Colon (tissue), 2 donors: ENCODE results near the gene LHPP.
"Not testable (repeated sequence)": the region's sequence is repeated elsewhere in the genome, so short reads cannot be mapped to it uniquely, and the experiment has no call there.

Source experiments
- FAIRE-seq: peaks from 2 replicates; lab custom pipeline; 2012; peaks lifted over from hg19 to GRCh38; lab: Jason Lieb, UNC
- donor health status: control.
- donor health status: control.

Gene LHPP

DNA sequence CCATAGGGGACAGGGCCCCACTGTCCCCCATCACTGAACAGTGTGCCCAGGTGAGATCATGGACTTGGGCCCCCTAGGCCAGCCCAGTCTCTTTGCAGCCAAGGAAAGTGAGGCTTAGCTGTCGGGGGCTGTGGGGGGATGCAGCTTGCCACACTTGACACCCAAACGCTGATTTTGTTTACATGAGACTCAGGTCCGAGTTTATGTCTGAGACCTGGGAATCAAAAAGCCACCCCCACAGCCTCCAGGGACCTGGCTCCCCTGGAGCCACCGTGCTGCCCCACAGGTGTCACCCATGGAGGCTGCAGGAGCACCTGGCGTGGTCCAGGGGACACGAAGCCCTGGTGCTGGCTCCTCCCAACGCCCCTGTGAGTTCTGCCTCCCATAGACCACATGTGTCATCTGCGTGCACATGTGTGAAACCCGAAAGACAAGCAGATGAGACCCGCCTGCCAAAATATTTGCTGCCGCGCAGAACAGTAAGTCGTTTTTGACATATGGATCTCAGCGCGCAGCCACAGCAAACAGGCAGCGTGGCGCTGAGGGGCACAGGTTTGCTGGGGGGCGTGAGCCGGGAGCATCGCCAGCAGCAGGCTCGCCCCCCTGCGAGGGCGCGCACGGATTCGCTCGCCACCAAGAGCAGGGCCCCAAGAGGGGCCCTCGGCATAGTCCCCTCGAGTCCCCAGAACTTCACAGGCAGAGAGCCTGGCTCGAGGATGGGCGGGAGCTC lies 112.3 kb downstream of the LHPP start:
- FAIRE-seq, result no peak

DNA sequence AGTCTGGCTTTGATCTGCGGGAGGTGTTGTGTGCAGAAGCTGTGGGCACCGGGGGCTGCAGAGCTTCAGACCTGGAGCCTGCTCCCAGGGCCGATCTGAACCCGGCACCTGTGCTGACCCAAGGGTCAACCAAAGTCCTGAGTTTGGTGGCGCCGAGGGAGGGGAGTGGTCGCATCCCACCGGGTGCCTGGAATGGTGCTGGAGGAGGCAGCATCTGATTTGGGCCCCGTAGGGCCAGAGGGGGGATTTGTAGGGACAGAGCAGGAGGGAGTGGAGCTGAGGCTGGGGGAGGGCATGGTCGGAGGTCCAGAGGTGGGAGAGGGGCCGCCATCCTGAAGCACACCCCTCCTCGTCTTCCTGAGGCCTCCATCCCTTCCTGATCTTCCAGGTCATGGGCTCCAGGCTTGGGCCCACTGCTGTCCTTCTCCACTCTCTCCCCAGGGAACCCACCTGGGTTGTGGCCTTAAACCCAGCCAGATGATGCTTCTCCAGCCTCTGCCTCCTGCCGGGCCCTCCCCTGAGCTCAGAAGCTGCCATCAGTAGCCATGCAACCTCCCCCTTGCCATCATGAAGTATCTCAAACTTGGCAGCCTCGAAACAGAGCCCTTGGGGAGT lies 112.9 kb downstream of the LHPP start:
- no peak for FAIRE-seq

DNA sequence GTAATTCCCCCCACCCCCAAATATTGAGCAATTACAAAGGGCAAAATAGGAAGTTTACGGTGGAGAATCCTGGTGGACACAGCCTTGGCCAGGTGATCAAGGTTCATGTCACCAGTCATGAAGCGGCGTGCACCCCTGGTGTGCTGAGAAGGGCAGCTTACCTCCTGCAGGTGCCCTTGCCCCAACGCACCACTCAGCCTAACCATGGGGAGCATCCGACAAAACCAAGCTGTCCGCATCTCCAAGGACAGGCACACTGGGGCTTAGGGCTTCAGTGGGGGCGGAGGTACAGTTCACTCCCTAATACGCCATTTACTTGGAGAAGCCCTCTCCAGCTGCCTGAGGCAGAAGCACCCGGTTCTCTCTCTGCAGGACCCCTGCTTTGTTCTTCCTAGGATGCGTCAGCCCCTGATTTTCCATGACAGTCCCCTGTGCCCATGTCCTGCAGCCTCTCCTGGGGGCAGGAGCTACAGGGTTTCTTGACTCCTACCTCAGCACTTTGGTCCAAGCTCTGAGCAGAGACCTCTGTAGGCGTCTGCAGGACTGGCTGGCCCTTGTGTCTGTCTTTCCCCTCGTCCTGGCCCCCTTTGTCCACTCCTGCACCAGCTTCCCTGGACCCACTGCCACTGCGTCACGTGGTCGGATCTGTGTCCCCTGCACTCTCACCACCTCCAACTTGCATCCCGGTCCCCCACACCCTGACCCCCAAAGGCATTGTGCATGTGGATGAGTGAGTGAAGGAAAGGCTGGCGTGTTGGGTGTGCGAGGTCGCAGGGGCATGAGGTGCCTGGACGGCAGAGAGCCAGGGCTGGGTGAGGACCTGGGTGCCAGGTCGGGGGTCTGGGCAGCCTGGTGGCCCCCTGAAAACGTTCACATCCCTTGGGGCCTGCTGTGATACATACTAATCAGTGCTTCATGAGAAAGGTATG lies 113.7 kb downstream of the LHPP start:
- FAIRE-seq, result no peak

DNA sequence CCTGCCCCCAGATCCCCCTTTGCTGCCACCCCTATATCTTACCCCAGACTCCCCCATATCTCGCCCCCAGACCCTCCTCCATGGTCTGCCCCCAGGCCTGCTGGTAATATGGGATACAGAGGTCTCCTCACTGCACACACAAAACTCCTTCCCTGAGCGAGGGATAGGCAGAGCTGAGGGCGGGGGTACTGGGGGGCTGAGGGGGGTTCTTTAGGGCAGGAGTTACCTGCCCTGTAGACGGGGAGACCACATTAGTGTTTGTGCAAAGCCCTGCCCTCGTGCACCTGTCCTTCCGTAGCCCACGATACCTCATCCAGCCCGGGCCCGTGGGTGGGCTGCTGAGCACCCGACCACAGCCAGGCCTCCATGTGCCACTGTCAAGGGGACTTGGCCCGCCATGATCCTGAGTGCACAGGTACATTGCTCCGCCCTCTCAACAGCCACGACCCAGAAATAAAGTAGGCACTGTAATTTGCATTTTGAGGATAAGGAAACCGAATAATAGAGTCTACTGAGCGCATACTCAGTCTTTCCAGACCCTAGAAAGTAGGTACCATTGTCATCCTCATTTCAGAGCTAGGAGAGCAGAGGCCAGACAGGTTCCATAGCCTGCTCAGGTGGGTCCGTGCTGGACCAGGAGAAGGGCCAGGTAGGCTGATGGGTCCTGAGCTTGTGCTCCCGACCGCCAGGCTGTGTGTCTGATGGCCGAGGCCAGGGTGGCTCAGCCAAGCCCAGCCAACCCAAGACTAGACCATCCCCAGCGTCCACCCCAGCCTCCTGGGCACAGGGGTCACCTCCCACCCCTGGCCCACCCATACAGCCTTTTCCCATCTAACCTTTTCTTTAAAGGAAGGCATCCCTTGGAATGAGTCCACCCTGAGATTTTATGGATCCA lies 115.2 kb downstream of the LHPP start:
- FAIRE-seq, result no peak

DNA sequence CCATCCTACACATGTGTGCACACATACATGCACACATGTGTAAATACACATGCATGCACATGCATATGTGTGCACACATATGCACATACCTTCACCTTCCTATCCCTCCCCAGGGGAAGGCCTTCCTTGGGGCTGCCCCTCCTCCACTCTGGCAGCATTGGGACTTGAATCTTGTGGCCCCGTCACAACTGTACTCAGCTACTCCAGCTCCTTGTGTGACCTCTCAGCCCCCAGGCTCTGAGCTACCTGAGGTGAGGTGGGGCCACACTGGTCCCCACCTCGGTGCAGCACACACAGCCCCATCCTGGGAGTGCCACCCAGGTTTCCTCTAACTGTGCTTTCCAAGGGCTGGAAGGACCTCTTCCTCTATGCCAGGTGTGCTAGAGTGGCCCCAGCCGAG lies 116.0 kb downstream of the LHPP start:
- FAIRE-seq, result no peak

DNA sequence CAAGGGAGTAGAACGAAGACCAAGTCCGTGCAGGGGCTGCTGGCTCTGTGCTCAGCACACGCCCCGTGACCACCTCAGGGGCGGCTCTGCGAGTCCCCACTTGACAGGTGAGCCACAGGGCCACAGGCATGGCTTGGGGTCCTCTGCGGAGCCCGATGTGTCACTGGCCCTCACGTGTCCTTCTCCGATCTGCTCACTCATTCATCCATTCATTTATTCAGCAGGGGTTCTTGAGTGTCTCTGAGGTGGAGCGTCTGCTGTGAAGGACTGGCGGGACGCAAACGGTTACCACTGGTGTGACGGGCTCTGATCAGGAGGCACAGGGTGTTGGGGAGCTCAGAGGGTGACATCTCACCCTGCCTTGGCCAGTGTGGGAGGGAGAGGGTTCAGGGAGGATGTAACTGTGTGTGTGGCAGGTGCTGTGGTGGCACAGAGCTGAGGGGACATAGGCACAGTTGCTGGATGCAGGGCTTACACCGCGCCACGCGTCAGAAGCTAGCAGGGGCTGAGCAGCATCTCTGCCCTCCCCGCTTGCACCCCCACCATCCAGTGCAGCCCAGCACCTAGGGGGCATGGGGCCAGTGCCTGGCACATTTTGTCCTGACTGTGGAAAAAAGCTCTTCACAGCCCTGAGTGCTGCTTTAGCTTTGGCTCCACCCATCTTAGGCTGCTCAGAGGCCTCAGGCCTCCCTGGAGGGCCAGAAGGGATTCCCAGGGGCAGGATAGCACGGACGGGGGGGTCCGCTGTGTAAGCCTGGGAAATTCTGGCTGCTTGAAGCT lies 116.8 kb downstream of the LHPP start:
- FAIRE-seq, result no peak

DNA sequence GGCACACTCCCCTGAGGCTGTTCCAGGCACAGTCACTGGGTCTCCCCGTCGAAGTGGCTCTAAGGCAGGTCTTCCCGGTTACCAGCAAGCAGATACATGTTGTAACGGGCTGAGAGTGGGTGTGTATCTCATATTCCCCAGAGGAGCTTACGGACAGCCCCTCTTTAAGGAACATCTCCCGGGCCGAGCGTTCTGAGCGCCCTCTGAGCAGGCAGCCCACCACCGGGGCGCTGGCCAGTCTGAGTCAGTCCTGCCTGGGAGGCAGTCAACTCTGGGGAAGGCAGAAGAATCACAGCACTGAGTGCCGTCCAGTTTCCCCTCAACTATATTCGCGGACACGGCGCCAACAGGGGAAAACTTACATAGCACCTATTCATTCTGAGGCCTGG lies 117.4 kb downstream of the LHPP start:
- FAIRE-seq, result no peak

DNA sequence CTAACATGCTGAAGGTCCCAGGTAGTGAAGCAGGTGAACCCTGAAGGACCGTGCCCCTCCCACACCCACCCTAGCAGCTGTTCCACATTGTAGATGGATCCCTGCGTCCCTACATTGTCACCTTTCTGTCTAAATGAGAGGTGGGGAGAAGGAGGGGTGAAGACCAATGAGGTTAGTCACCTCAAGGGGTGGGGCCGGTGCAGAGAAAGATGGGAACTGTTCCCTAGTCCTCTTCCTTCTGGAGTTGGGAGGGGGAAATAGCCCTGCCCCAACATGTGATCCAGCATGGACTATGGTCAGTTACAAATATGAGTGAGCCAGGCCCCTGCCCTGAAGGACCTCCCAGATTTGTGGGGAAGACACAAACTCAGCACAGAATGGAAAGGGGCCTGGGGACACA lies 124.5 kb downstream of the LHPP start:
- FAIRE-seq, result no peak

DNA sequence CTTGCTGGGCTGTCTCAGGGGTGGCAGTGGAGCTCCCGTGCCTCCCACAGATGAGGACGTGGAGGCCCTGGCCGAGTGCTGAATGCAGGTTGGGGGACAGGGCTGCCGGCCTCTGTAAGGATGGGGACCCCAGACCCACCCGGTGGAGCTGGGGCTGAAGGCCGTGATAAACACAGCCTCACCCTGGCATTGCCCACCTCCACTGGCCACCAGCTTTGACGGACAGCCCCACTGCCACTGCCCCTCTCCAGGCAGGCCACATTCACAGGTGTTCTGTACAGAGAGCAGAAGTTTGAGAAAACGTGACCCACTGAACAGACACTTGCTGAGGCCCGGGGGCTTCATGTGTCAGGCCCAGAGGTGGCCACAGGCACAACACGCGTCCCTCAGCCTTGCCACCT lies 126.2 kb downstream of the LHPP start:
- FAIRE-seq, result no peak

DNA sequence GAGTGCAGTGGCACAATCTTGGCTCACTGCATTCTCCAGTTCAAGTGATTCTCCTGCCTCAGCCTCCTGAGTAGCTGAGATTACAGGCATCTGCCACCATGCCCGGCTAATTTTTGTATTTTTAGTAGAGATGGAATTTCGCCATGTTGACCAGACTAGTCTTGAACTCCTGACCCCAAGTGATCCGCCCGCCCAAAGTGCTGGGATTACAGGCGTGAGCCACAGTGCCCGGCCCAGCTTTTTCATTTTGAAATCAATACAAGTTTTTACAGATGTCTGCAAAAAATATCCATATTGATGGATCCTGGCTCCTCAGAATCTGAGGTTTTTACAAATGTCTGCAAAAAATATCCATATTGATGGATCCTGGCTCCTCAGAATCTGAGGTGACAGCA lies 126.7 kb downstream of the LHPP start:
- FAIRE-seq, result not testable (repeated sequence)

DNA sequence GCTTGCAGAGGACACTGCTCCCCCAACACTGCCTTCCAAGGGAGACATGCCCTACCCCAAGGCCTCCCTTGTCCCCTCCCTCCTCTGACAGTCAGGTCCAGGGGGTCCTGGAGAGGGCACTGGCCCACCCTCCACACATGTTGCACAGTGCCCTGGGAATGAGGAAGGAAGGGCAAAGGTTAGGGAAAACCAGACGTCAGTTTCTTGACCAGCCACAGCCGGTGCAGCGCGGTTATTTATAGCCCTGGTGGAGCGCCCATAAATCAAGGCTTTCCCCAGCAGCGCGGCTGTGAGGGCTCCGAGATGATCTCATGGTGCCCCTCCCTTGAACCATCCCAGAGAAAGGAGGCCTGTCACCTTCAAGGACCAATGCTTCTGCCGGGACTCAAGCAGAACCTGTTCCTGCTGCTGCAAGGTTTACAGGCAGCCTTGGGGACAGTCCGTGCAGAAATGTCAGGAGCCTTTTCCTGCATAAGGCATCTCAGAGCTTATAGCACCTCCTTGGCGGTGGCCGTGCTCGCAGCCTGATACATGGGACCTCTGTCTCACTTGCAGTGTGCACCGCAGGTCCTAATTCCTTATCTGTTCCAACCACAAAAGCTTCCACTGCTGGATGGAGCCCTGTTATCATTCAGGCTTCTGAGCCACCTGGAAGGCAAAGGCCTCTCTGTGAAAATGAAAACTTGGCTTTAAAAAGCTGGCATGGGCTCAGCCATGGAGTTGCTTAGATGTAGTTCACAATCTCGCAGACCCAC lies 127.3 kb downstream of the LHPP start:
- no peak for FAIRE-seq

DNA sequence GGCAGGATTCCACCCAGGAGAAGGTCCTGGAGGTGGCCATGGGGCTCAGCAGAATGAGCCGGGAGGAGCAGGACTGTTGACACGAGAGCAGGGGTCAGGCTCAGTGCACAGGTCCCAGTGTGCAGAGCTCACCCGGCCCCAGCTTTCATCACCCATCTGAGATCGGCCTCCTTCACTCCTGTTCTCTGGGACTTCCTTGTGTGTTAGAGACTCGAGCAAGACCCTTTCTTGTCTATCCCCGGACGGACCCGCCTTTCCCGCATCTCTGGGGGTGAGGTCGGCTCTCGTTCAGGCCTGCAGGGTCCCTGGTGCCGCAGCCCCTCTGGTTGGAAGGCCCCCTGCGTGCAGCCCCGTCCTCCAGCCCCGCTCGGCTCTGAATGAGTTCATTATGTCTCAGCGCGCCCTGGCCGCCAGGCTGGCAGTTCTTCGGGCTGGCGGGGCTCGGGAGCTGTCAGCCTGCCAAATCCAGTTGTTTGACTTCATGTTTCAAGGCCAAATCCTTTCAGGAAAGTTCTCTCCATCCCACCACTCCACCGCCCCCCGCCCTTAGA lies 127.9 kb downstream of the LHPP start:
- FAIRE-seq, result no peak

DNA sequence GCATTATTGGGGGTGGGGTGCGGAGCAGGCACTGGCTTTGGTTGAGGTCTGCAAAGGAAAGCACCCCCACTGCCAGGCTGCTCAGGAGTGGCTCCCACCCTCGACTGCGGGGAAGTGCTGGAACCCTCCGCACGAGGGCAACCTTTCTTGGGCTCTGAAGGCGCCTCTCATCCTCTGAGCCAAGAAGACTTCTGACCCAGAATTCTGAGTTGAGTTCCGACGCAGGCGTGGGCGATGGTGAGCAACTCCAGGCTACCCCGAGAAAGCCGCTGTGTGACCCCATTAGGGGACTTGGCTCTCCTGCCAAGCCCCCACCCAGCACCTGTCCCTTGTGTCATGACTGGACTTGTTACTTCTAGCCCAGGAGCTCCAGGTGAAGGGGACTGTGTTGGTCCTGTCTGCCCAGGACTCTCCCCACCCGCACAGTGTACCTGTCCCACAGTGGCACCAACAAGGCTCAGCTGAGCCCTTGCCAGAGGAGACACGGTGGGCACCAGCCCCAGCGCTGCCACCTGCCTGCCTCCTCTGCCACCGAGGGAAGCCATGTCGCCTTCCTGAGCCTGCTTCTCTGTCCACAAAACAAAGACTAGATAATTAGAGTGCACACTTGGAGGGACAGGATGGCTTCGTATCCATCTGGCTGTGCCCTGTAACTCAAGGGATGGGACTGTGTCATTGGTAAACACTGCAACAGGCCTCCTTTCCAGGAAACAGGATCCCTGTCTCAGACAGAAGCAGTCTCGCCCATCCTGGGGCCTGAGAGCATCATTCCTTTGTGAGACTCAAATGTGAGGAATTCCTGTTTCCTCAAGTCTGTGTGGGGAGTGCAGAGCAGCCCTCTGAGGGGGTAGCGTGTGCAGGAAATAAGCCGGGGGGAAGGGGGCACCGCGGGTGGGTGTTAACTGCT lies 128.8 kb downstream of the LHPP start:
- no peak for FAIRE-seq

DNA sequence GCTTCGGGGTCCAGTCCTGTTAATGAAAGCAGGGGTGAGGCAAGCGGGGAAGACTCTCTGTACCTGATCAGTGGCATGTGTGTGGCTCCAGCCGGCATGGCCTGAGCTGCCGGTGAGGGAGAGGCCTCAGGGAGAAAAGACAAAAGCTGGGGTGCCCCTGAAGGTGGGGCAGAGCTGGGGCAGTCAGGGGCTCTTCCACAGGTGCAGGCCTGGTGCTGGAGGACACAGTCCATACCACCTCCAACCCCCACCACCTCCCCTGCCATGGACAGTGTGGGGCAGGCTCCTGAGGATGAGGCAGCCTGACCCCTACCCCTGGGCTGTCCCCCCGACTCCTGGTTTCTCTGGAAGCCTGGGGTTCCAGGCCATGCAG lies 129.5 kb downstream of the LHPP start:
- FAIRE-seq, result no peak

DNA sequence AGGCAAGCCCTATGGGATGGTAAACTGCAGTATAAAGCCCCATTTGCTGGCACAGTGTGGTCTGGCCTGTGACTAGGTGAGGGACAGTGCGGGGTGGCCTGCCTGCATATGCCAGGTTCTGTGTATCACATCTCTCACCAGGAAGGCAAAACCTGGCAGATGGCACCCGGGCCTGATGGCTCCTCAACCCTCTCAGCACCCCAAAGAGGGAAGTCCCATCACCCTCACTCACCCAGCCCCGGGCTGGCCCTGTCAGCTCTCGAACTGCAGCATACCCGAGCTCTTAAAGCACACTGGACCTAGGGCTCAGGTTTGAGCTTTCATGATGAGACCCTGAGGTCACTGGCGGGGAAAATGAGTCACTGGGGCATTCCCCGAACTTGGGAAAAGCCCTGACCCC lies 130.5 kb downstream of the LHPP start:
- FAIRE-seq, result no peak

DNA sequence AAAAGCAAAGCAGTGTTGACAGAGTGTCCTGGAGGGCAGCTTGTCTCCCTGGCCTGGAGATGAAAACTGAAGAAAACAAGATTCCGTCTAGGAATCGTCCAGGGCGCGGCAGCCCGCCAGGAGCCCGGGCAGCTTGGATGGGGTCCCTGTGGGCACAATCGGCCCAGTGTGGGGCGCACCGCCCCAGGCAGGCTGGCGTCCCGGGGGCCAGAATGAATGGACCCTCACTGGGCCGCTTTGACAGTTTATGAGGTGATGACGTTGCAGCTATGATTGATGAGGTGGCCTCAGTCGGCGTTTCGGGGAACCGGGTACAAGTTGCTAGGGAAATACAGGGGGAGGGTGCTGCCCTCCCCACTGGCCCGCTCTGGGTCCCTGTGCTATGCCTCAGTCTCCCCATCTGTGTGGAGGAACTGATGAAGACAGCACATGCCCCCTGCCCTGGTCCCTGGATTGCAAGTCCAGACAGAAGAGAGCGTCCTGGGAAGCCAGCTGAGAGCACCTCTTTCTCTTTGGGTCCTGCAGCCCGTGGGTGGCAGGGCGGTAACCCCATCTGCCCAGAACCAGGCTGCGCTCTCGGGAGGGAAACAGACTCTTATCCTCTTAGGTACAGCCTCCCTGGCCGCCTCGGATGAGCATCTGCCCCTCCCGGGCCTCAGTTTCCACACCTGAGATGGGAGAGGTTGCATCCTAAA lies 131.3 kb downstream of the LHPP start:
- FAIRE-seq, result no peak

DNA sequence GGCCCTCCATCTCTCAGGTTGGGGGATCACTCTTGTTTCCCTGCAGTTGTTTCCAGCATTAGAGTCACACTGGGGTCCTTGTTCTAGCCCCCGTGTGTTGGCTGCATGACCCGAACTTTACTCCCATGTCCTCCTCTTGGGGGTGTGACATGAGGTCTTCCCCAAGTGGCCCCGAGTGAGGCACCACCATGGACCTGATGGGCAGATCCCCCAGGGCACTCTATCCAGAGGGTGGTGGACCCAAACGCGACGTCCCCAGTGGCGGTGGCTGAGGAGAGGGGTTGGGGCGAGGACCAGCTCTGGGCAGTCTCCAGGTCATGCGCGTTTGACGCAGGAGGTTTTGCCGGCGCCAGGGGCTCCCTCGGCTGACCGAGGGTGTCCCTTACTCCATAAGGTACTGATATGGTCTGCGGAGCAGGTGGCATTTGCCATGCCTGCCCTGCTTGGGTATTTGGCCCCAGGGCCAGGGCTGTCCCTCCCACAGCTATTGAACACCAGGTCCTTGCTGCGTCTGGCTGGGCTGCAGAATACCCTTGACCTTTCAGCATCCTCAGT lies 131.9 kb downstream of the LHPP start:
- FAIRE-seq, result no peak

DNA sequence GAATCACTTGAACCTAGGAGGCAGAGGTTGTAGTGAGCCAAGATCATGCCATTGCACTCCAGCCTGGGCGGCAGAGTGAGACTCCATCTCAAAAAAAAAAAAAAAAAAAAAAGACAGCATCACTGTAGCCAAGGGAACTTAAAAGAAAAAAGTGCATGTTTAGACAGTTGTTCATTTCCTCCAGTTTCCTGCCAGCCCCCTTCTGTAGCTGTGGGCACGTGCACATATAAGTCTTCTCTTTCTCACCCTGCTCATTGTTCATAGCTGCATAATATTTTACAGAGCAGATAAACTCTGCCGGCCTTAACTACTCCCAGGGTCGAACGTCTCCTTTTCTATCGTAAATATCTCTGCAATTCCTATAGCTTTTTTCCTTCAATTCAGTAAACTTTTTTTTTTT lies 132.6 kb downstream of the LHPP start:
- no peak for FAIRE-seq
